ENCODE data around the gene SLC26A3.

The SLC26A3 gene

DNA sequence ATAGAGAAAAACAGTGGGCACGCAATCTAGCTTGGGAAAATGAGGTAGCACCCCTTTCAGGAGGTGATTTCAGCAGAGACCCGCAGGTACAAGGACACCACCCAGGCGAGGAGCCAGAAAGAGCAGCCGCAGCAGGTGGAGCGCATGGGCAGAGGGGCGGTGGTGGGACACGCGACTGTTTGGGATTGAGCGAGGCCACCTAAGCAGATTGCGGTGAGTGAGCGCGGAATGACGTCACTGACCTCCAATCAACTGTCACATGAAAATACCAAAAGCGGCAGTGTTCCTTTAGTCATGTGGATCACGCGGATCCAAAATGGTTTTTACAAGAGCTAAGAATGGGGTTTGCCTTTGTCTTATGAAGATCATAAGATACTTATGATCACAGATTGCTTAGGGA, 40.2 kb upstream of the SLC26A3 start:
- H3K4me1 ChIP-seq = no peaks in the 10 kb centered on the region
- TF ChIP-seq, protein P1, sequence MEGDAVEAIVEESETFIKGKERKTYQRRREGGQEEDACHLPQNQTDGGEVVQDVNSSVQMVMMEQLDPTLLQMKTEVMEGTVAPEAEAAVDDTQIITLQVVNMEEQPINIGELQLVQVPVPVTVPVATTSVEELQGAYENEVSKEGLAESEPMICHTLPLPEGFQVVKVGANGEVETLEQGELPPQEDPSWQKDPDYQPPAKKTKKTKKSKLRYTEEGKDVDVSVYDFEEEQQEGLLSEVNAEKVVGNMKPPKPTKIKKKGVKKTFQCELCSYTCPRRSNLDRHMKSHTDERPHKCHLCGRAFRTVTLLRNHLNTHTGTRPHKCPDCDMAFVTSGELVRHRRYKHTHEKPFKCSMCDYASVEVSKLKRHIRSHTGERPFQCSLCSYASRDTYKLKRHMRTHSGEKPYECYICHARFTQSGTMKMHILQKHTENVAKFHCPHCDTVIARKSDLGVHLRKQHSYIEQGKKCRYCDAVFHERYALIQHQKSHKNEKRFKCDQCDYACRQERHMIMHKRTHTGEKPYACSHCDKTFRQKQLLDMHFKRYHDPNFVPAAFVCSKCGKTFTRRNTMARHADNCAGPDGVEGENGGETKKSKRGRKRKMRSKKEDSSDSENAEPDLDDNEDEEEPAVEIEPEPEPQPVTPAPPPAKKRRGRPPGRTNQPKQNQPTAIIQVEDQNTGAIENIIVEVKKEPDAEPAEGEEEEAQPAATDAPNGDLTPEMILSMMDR (IDR thresholded peaks at IDR 0.05; ENCODE audit: low read depth, low read length) = no peak
- DNase-seq = no peak
- H3K9me3 ChIP-seq = peaks cover 2% of the 10 kb centered on the region; the same call in 1 of the 2 replicates
- H3K4me3 ChIP-seq (ENCODE audit: low read depth, low read length) = no peak overlapping the region
- H3K36me3 ChIP-seq = no peaks in the 10 kb centered on the region
- H3K27me3 ChIP-seq = peaks cover 32% of the 10 kb centered on the region

DNA sequence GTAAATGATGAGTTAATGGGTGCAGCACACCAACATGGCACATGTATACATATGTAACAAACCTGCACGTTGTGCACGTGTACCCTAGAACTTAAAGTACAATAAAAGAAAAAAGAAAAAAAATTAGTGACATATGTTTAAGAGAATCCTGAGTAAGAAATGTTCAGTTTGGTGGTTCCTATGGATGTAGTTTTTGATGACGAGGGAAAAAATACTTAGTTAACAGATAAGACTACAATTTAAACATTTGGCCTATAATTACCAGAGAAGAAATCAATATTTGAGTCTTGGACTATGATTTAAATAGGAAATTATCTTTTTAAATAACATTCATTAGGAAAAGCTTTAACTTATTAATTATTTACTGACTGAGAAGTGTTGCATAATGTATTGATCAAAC, 39.2 kb upstream of the SLC26A3 start:
- Histone ChIP-seq H3K27me3 (peaks cover 37% of the 10 kb centered on the region), H3K4me3 (ENCODE audit: low read depth, low read length) (no peak overlapping the region), H3K4me1 (no peaks in the 10 kb centered on the region), H3K36me3 (no peaks in the 10 kb centered on the region), H3K9me3 (peaks cover 2% of the 10 kb centered on the region; the same call in 1 of the 2 replicates)
- no peak for DNase-seq
- TF ChIP-seq, protein P1 (IDR thresholded peaks at IDR 0.05; ENCODE audit: low read depth, low read length) = no peak

DNA sequence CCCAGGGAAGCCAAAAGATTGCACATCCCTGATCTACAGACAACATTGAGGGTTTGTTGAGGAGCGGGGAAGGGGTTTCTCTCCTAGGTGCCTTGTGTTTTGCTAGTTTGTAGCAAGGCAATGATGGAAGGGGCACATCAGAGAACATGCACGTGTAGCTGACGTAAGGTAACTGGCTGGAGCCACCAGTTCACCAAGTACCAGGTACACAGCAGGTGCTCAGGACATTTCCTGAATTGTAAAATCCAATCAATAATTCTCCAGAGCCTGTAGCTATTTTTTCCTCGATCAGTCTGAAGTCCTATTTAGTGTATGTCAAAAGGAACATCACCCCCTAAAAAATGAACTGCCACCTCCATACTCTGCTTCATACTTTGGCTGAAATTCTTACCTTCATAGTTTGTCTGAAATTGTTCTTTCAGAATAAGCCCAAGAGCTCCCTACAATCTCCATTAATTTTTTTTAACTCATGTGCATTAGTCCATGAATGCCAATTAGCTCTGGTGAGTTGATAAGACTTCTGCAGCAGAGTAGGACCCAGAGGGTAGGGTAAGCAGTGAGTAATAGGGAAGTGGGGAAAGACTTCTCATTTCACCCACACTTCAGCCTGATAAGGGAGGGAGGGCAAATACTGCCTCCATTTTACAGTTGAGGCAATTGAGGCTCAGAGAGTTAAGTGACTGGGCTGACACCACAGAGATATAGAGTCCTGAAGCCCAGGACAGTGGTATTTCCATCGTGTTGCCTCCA, 36.0 kb upstream of the SLC26A3 start:
- TF ChIP-seq, protein P1 (IDR thresholded peaks at IDR 0.05; ENCODE audit: low read depth, low read length) = no peak

DNA sequence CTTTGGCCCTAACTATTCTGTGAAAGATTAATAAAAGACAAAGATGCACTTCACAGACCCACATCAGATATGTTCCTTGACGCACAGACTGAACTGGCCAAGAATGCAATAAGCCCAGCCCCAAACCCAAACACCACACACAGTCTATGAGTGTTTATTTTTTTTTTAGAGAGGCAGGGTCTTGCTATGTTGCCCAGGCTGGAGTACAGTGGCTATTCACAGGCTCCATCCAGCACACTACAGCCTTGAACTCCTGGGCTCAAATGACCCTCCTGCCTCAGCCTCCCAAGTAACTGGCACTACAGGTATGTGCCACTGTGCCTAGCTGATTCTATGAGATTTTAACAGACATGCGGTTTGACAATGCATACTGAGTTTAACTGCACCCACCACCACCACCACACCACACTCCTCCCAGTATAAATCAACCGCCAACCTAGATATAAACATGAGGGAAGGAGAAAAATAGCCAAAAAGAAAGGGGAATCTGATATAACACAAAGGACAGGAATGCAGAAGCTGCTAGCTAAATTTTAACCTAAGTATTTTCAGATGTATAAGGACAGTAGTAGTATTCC, 35.1 kb upstream of the SLC26A3 start:
- Histone ChIP-seq H3K27me3 (peaks cover 37% of the 10 kb centered on the region), H3K36me3 (no peaks in the 10 kb centered on the region), H3K9me3 (peaks cover 2% of the 10 kb centered on the region; the same call in 1 of the 2 replicates), H3K4me3 (ENCODE audit: low read depth, low read length) (no peak overlapping the region), H3K4me1 (peaks cover 4% of the 10 kb centered on the region; the same call in 1 of the 2 replicates)
- TF ChIP-seq, protein P1 (IDR thresholded peaks at IDR 0.05; ENCODE audit: low read depth, low read length) = no peak
- DNase-seq = no peak

More for the DNA sequence above, 36.0 kb upstream of the SLC26A3 start:
- Histone ChIP-seq H3K9me3 (peaks cover 2% of the 10 kb centered on the region; the same call in 1 of the 2 replicates), H3K27me3 (peaks cover 34% of the 10 kb centered on the region), H3K36me3 (no peaks in the 10 kb centered on the region), H3K4me3 (ENCODE audit: low read depth, low read length) (no peak overlapping the region), H3K4me1 (peaks cover 4% of the 10 kb centered on the region; the same call in 1 of the 2 replicates)
- DNase-seq = no peak

DNA sequence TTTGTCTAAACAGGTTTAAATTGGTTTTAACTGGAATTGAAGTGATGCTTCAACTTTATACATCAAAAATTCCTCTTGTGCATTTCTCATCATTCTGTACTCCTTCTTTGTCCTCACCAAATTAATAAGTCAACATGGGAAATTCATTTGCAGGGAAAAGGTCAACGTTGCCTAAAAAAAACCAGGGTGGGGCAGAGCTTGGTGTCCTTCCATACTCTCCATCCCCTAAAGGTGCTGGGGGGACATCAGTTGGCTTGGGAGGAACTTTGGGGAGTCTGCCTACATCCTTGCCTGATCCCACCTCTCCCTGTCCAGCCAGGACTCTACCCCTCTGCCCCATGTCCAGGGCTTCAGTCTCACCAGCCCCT, 34.1 kb upstream of the SLC26A3 start:
- TF ChIP-seq, protein P1 (IDR thresholded peaks at IDR 0.05; ENCODE audit: low read depth, low read length) = no peak
- Histone ChIP-seq H3K4me3 (ENCODE audit: low read depth, low read length) (no peak overlapping the region), H3K36me3 (no peaks in the 10 kb centered on the region), H3K27me3 (peaks cover 42% of the 10 kb centered on the region), H3K4me1 (peaks cover 4% of the 10 kb centered on the region; the same call in 1 of the 2 replicates), H3K9me3 (peaks cover 2% of the 10 kb centered on the region; the same call in 1 of the 2 replicates)
- no peak for DNase-seq

Data from BE2C (cell line).